LNCAP (cell line): ENCODE data around the gene ART1.

Source experiments
- CTCF ChIP-seq: fragments of 450-650 bp; IDR thresholded peaks from 2 replicates; pipeline ENCODE4 v1.5.1; 2017; ENCODE audit warnings: mild to moderate bottlenecking

Gene ART1

GRCh38 chr11:3684129-3684818 is 39.3 kb downstream of the ART1 start:
- no peak for TF ChIP-seq CTCF

DNA sequence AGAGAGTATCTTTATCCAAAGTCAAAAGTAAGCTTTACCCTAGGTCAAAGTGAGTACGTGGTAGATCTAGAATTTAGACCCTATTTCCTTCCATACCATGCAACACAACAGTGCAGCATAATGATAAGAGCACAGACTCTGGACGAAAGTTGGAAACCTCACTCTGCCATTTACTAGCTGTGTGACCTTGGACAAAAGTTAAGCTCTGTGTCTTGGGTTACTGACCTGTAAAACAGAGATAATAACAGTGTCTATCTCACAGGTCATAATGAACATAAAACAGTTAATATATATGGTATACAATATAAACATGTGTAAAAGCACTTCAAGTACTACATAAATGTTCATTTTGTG is 39.9 kb downstream of the ART1 start:
- no peak for TF ChIP-seq CTCF

GRCh38 chr11:3685923-3686322 is 41.0 kb downstream of the ART1 start:
- TF ChIP-seq CTCF: no peak

DNA sequence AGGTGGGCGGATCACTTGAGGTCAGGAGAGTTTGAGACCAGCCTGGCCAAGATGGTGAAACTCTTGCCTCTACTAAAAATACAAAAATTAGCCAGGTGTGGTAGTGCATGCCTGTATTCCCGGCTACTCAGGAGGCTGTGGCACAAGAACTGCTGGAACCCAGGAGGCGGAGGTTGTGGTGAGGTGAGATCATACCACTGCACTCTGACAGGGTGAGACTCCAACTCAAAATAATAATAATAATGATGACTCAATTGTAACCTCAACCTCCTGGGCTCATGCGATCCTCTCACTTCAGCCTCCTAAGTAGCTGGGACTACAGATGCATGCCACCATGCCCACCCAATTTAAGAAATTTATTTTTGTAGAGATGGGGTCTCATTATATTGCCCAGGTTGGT is 41.8 kb downstream of the ART1 start:
- no peak for TF ChIP-seq CTCF

DNA sequence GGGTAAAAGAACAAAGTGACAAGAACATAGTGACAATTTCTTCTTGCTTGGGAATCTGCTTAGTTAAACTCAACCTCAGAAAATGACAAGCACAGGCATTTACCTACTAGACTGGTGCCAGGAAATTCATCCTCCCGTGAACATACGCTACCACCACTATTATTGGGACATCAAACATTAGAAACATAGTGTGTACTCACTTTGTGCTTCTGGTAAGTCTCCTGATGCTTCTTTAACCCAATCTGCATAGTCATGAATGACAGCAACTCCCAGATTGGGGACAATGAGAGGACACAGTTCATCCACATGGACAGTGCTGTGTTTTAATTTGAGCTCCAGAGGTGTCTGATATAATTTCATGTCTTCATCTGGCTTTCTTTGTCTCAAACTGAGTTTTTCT is 55.5 kb downstream of the ART1 start:
- no peak for TF ChIP-seq CTCF

GRCh38 chr11:3700910-3701309 is 56.0 kb downstream of the ART1 start:
- TF ChIP-seq CTCF: no peak

DNA sequence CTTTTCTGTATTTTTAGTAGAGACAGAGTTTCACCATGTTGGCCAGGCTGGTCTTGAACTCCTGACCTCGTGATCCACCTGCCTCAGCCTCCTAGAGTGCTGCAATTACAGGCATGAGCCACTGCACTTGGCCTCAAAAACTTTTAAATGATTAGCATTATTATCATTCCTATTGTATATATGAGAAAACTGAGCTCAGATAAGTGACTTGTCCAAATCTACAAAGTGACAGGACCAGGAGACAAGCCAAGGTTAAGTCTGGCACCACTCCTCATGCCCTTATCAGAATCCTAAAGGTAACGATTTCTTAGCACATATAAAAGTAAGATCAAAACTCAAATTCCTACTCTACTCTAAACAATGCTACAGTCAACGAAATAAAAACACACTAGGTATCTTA is 58.5 kb downstream of the ART1 start:
- no peak for TF ChIP-seq CTCF

DNA sequence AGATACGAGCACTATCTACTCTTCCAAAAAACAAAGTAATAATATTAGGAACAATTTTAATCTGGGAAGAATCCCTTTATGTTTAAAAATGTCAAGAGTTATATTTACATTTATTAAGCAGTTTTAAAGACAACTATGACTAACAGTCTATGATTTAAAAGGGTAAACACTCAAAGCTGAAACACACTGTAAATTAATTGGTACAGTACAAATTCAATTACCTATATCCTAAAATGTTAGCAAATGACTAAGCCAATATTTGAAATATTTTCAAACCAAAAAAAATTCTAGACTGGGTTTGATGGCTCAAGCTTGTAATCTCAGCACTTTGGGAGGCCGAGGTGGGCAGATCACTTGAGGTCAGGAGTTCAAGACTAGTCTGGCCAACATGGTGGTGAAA is 62.2 kb downstream of the ART1 start:
- TF ChIP-seq CTCF: no peak
